HL-60 (cell line): ENCODE results near the gene DOCK1.

Experiments used
- DNase-seq, 2 experiments: peaks; one replicate each; pipeline ENCODE4 v3.0.0-alpha.2; 2010 to 2020; ENCODE audit warnings: low read depth in 1 of 2, low spot score in 1 of 2
- H3K27ac ChIP-seq: fragments of 250-450 bp; sonication (Bioruptor Pico); replicated peaks from 2 replicates; pipeline ENCODE4 v1.5.1; 2020; ENCODE audit warnings: mild to moderate bottlenecking, moderate library complexity
- H3K27me3 ChIP-seq: fragments of 250-450 bp; sonication (Bioruptor Pico); 2 replicates; pipeline ENCODE4 v1.5.1; 2021; ENCODE audit warnings: mild to moderate bottlenecking, moderate library complexity; ENCODE audit not compliant: insufficient read depth, poor library complexity, severe bottlenecking
- H3K4me3 ChIP-seq: replicated peaks from 2 replicates; pipeline ENCODE4 v1.5.1; 2011; ENCODE audit warnings: mild to moderate bottlenecking, control low read depth, low read length; ENCODE audit not compliant: insufficient read depth
- CTCF ChIP-seq: IDR thresholded peaks from one replicate; pipeline ENCODE4 v1.5.1; 2011; ENCODE audit warnings: low read length, control low read depth, inconsistent platforms; ENCODE audit not compliant: insufficient read depth
- GABPA ChIP-seq: IDR thresholded peaks from 2 replicates; pipeline ENCODE4 v1.6.1; 2012; ENCODE audit warnings: low read depth
- POLR2AphosphoS5 ChIP-seq: IDR thresholded peaks from 2 replicates; pipeline ENCODE4 v1.6.1; 2012; ENCODE audit warnings: low read depth
- SPI1 ChIP-seq: IDR thresholded peaks from 2 replicates; pipeline ENCODE4 v1.6.1; 2012; ENCODE audit warnings: low read depth, mild to moderate bottlenecking, borderline replicate concordance
- TF ChIP-seq, protein P1 (sequence below): IDR thresholded peaks from 2 replicates; pipeline ENCODE4 v1.6.1; 2012; ENCODE audit warnings: low read depth; ENCODE audit not compliant: insufficient replicate concordance

Gene DOCK1

GRCh38 chr10:127474501-127474900 is 569.3 kb downstream of the DOCK1 start:
- no peak for TF ChIP-seq SPI1
- TF ChIP-seq, protein P1, sequence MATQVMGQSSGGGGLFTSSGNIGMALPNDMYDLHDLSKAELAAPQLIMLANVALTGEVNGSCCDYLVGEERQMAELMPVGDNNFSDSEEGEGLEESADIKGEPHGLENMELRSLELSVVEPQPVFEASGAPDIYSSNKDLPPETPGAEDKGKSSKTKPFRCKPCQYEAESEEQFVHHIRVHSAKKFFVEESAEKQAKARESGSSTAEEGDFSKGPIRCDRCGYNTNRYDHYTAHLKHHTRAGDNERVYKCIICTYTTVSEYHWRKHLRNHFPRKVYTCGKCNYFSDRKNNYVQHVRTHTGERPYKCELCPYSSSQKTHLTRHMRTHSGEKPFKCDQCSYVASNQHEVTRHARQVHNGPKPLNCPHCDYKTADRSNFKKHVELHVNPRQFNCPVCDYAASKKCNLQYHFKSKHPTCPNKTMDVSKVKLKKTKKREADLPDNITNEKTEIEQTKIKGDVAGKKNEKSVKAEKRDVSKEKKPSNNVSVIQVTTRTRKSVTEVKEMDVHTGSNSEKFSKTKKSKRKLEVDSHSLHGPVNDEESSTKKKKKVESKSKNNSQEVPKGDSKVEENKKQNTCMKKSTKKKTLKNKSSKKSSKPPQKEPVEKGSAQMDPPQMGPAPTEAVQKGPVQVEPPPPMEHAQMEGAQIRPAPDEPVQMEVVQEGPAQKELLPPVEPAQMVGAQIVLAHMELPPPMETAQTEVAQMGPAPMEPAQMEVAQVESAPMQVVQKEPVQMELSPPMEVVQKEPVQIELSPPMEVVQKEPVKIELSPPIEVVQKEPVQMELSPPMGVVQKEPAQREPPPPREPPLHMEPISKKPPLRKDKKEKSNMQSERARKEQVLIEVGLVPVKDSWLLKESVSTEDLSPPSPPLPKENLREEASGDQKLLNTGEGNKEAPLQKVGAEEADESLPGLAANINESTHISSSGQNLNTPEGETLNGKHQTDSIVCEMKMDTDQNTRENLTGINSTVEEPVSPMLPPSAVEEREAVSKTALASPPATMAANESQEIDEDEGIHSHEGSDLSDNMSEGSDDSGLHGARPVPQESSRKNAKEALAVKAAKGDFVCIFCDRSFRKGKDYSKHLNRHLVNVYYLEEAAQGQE, result no peak
- no peak for TF ChIP-seq GABPA
- TF ChIP-seq POLR2AphosphoS5, result no peak
- no peak for TF ChIP-seq CTCF
- Histone ChIP-seq H3K27me3 (no peaks in the 10 kb centered on the region), H3K27ac (no peak overlapping the region), H3K4me3 (no peak overlapping the region)
- no peak for DNase-seq

- Histone ChIP-seq H3K4me3 (no peak overlapping the region), H3K27me3 (no peaks in the 10 kb centered on the region), H3K27ac (no peak overlapping the region)
- DNase-seq, result no peak
- TF ChIP-seq SPI1, result no peak
- TF ChIP-seq, protein P1, result peak; percentile 36
Measured at GRCh38 chr10:127485153-127485857, 580.1 kb downstream of the DOCK1 start.

- Histone ChIP-seq H3K27me3 (no peaks in the 10 kb centered on the region), H3K27ac (no peak overlapping the region), H3K4me3 (no peak overlapping the region)
- no peak for DNase-seq
- TF ChIP-seq POLR2AphosphoS5 (no peak), CTCF (no peak), GABPA (no peak), SPI1 (no peak)
- TF ChIP-seq, protein P1, result no peak
Measured at GRCh38 chr10:127486355-127486754, 581.1 kb downstream of the DOCK1 start.
